Mucosa of descending colon (tissue), 3 donors: ENCODE results near the gene MAK. TPM values are rescaled to one million over a fixed set of nuclear protein-coding genes. Genes with fewer than 3 reads are reported as not detected.
"Not testable (repeated sequence)": the region's sequence is repeated elsewhere in the genome, so short reads cannot be mapped to it uniquely, and the experiment has no call there.

Experiments
- ATAC-seq: fragments of 200-7000 bp; cut with Tn5 transposase; one replicate; pipeline ENCODE4 v1.9.1; 2020; ENCODE audit warnings: mild to moderate bottlenecking, moderate library complexity
- DNase-seq, 3 donors: peaks; one replicate each; pipeline ENCODE4 v3.0.0-alpha.2; 2020
- H3K36me3 ChIP-seq: fragments of 200-600 bp; one replicate; pipeline ENCODE4 v1.8.0; 2021; ENCODE audit warnings: low read depth, mild to moderate bottlenecking
- H3K4me1 ChIP-seq: fragments of 200-600 bp; one replicate; pipeline ENCODE4 v1.8.0; 2021; ENCODE audit warnings: low read depth, mild to moderate bottlenecking
- H3K4me3 ChIP-seq: fragments of 200-600 bp; one replicate; pipeline ENCODE4 v1.8.0; 2021; ENCODE audit warnings: mild to moderate bottlenecking
- H3K9me3 ChIP-seq: fragments of 200-600 bp; one replicate; pipeline ENCODE4 v1.8.0; 2021; ENCODE audit warnings: mild to moderate bottlenecking
- CTCF ChIP-seq: fragments of 200-600 bp; IDR thresholded peaks from one replicate; pipeline ENCODE4 v1.8.0; 2022; ENCODE audit warnings: antibody characterized with exemption, mild to moderate bottlenecking
- intact Hi-C, 2 donors: fragments of 100-400 bp; cut with DNase I in 1 of 2; cut with micrococcal nuclease in 1 of 2; formaldehyde crosslinking; loops; one replicate each; pipeline versions ENCODE4 v1.11.0 to v1.11.1; 2022; cut with DNase I, micrococcal nuclease
- total RNA-seq, 3 donors: library from RNA; stranded (reverse); fragmentation: NEBNext Ultra II Directional in 2 of 3; extraction: Animal tissue kit (Norgen Biotek cat#: 25700) in 2 of 3; gene quantifications; one replicate each; pipeline versions ENCODE4 v1.2.1 to v1.2.4, GENCODE V29; 2021 to 2023
- donor health status: DM: no; HTN: no; CAD: no; lungs with moderate emphysema.
- donor health status: DM: no; HTN: no; CAD: no.
- donor health status: DM: no; HTN: yes; CAD: no.

MAK gene
- total RNA-seq, 3 donors from 2014 or later, result not detected

GRCh38 chr6:10837009-10837621, 1.2 kb downstream of the MAK start:
- Histone ChIP-seq H3K4me1 (peaks cover 16% of the 10 kb centered on the region), H3K36me3 (no peaks in the 10 kb centered on the region), H3K9me3 (no peaks in the 10 kb centered on the region), H3K4me3 (no peak overlapping the region)
- peak in 2 of 3 donors; percentile 24 to 43 for DNase-seq
- no peak for ATAC-seq
- intact Hi-C loops, result no loop called here
- no peak for TF ChIP-seq CTCF

DNA sequence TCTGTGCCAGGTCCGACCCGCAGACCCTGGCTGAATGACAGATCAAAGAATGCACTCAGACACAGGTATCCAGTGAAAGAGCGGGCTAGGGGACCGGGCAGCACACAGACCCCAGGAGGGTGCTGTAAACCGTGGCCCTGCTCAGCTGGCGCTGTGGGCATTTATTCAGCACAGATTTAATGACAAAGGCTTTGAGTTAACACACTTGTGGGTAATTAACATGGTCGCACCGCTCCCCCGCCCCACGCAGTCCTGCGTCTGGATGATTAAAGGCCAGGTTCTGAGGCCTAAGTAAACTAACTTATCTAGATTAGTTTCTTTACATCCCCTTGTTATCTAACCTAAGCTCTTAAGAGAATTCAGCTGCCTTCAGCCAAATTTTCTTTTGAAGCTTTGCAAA, 3.5 kb downstream of the MAK start:
- ATAC-seq (no peak), DNase-seq (no peak)
- peaks cover 16% of the 10 kb centered on the region for H3K4me1 ChIP-seq
- no peak overlapping the region for H3K4me3 ChIP-seq
- H3K36me3 ChIP-seq, result no peaks in the 10 kb centered on the region
- H3K9me3 ChIP-seq, result no peaks in the 10 kb centered on the region
- TF ChIP-seq CTCF, result no peak
- intact Hi-C loops, result no loop called here

- no peak for TF ChIP-seq CTCF
- ATAC-seq (no peak), DNase-seq (no peak)
- H3K4me1 ChIP-seq, result no peaks in the 10 kb centered on the region
- no peaks in the 10 kb centered on the region for H3K9me3 ChIP-seq
- H3K4me3 ChIP-seq, result no peak overlapping the region
- H3K36me3 ChIP-seq, result no peaks in the 10 kb centered on the region
- intact Hi-C loops, result no loop called here
These were observed 6.7 kb downstream of the MAK start for GRCh38 chr6:10831609-10832008.

DNA sequence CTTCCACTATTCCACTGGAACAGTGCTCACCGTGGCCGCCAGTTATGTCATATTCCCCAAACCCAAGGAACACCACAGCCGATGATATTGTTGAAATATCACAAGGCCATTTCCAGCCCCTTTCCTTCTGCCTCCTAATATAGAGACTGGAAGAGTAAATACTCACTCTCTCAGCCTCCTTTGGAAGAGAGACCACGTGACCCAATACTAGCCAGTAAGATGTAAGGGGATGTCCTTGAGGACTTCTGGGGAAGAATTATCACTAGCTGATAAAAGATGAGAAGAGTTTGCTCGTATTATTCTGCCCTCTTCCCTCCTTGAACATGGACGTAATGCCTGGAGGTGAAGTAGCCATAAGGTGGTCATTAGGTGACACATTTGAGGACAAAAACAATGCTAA, 13.5 kb downstream of the MAK start:
- TF ChIP-seq CTCF, result no peak
- Histone ChIP-seq H3K9me3 (no peaks in the 10 kb centered on the region), H3K4me1 (no peaks in the 10 kb centered on the region), H3K36me3 (no peaks in the 10 kb centered on the region), H3K4me3 (no peak overlapping the region)
- intact Hi-C loops, result no loop called here
- DNase-seq, result no peak
- ATAC-seq, result no peak

GRCh38 chr6:10824297-10824696, 14.0 kb downstream of the MAK start:
- no peak for ATAC-seq
- no peak for TF ChIP-seq CTCF
- no peaks in the 10 kb centered on the region for H3K4me1 ChIP-seq
- H3K9me3 ChIP-seq, result no peaks in the 10 kb centered on the region
- intact Hi-C loops, result no loop called here
- H3K4me3 ChIP-seq, result no peak overlapping the region
- no peak for DNase-seq
- H3K36me3 ChIP-seq, result no peaks in the 10 kb centered on the region

DNA sequence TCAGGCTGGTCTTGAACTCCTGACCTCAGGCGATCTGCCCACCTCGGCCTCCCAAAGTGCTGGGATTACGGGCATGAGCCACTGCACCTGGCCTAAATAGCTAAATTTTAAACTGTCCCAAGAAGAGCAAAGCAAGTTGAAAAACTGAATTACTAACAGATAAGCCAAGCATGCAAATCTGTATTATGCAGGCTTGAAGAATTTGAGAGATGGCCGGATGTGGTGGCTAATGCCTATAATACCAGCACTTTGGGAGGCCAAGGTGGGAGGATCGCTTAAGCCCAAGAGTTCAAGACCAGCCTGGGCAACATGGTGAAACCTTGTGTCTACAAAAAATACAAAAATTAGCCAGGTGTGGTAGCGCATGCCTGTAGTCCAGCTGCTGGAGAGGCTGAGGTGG, 24.2 kb downstream of the MAK start:
- H3K36me3 ChIP-seq, H3K4me3 ChIP-seq, ATAC-seq, intact Hi-C loops, H3K9me3 ChIP-seq, H3K4me1 ChIP-seq, DNase-seq: not testable (repeated sequence)
